GM12872 (cell line): Measurements from ENCODE around the gene CHRM1.

Source experiments
- TF ChIP-seq, protein P1 (sequence below): IDR thresholded peaks from 3 replicates; pipeline ENCODE4 v1.5.1; 2011; ENCODE audit warnings: low read depth, mild to moderate bottlenecking, low read length, moderate library complexity; ENCODE audit not compliant: insufficient read depth

The CHRM1 gene

DNA sequence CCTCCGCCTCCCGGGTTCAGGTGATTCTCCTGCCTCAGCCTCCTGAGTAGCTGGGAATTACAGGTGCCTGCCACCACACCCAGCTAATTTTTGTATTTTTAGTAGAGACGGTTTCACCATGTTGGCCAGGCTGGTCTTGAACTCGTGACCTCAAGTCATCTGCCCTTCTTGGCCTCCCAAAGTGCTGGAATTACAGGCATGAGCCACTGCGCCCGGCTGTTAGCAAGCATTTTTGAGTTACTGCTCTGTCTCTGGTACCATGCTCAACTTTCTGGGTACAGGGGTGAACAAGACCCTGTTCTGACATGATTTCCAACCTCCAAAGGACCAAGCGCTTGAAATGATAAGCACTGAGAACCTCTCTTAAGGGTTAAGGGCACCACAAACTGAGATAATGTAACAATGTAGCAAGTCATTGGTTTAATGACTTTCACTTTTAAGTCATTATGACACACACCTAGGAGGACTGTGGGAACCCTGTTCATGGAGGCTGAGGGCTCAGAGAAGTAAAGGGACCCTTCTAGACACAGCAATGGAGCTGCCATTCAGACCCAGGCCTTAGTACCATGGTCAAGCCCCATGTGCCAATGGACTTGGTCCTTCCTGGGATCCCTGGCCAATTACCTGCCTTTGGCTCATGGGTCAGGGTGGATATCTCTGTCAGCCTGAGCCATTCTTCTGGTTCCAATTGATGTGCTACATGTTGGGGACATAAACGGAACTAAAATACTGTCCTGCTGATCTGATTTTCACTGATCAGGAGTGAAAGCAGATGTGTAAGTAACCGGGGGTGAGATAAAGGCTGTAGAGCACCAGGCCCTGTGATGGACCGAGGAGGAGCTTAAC is 28.9 kb downstream of the CHRM1 start:
- TF ChIP-seq, protein P1, sequence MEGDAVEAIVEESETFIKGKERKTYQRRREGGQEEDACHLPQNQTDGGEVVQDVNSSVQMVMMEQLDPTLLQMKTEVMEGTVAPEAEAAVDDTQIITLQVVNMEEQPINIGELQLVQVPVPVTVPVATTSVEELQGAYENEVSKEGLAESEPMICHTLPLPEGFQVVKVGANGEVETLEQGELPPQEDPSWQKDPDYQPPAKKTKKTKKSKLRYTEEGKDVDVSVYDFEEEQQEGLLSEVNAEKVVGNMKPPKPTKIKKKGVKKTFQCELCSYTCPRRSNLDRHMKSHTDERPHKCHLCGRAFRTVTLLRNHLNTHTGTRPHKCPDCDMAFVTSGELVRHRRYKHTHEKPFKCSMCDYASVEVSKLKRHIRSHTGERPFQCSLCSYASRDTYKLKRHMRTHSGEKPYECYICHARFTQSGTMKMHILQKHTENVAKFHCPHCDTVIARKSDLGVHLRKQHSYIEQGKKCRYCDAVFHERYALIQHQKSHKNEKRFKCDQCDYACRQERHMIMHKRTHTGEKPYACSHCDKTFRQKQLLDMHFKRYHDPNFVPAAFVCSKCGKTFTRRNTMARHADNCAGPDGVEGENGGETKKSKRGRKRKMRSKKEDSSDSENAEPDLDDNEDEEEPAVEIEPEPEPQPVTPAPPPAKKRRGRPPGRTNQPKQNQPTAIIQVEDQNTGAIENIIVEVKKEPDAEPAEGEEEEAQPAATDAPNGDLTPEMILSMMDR: no peak

DNA sequence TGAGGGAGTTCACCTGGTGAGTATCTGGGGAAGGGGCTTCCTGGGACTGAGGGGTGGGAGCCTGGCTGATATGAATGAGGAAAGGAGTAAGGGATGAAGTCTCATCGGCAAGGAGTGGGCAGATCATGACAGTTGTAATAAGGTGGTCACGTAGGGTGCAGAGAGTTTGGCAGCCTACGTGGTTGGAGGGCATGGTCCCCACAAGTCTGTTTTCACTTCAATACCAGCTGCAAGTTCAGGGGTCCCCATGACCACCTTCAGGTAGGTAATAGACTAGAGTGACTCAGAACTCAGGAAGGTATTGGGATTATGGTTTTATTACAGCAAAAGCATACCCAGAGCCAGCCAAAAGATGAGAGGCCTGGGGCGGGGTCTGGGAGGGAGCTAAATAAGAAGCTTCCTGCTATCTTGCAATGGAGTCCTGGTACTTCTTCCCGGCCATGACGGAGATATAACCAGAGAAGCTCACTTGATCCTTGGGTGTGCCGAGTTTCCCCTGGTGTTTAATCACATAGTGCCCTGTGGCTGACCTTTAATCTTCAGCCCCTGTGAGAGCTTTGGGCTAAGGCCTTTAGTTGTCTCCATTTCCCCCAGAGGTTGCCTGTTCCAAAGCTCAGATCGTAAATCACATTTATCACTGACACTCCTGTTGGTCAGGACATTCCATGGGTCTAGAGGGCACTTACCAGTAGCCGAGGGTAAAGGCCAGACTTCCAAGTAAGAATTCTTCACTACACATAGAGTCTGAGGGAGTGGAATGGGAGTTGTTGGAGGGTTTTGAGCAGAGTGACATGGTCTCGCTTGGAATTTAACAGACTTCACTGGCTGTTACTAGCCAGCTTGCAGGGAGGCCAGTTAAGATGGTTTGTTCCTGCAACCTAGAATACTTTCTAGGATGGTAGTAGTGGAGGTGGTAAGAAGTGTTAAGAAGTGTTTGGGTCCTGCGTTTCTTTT is 31.4 kb downstream of the CHRM1 start:
- TF ChIP-seq, protein P1: no peak

DNA sequence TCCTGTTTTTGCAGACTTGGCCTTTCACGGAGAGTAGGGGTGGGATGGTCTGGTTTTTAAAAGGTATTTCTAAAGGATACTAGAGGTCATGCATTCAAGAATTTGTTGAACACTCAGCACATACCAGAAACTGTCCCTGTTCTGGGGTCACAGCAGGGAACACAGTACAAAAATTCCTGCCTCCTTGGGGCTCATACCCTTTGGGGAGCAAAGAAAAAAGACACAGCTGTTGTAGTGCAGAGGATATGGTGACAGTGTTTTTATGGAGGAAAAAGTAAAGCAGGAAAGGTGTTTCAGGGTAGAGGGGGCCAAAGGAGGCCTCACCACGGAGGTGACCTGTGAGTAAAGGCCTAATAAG is 32.1 kb downstream of the CHRM1 start:
- TF ChIP-seq, protein P1: no peak

DNA sequence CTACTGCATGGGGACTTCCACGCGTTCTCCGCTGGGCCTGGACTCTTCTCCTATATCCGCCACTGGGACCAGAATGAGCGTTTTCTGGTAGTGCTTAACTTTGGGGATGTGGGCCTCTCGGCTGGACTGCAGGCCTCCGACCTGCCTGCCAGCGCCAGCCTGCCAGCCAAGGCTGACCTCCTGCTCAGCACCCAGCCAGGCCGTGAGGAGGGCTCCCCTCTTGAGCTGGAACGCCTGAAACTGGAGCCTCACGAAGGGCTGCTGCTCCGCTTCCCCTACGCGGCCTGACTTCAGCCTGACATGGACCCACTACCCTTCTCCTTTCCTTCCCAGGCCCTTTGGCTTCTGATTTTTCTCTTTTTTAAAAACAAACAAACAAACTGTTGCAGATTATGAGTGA is 32.8 kb downstream of the CHRM1 start:
- TF ChIP-seq, protein P1: no peak

DNA sequence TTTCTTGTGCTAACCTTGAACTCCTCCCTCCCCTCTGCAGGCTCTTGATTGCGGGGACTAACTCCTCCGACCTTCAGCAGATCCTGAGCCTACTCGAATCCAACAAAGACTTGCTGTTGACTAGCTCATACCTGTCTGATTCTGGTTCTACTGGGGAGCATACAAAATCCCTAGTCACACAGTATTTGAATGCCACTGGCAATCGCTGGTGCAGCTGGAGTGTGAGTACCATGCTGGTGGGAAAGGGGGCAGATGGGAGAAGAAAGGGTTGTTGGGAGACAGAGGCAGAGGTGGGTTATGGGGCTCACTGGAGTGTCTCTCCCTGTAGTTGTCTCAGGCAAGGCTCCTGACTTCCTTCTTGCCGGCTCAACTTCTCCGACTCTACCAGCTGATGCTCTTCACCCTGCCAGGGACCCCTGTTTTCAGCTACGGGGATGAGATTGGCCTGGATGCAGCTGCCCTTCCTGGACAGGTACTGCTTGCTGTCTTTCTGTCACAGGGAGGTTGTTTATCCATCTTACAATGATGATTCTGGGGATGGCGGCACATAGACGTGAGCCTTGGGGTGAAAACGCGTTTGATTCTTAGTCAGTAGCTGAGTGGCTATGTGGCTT is 35.9 kb downstream of the CHRM1 start:
- TF ChIP-seq, protein P1: no peak

DNA sequence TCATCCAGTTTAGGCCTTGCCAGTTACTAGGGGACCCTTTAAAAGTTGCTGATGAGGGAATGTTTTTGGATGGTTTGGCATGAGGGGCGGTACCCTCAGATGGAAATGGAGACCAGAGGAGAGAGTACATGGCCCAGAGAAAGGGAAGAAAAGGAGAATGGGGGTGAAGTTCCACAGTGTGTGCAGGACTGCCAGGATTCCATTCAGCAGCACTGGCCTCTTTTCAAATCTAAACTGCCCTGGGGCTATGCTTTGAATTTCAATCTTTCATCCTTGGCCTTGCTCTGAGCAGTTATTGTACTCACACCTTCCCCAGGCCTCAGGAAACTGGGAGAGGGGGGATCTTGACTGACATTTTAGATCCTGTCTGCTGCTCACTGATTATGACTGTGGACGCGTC is 37.5 kb downstream of the CHRM1 start:
- TF ChIP-seq, protein P1: no peak
